ENCODE results near the gene ACTR5.

- TF ChIP-seq CTCF (IDR thresholded peaks at IDR 0.05; ENCODE audit: low read depth, low read length, missing input control) (no peak), YY1 (IDR thresholded peaks at IDR 0.05) (no peak), HNF4G (IDR thresholded peaks at IDR 0.05) (no peak), MAX (IDR thresholded peaks at IDR 0.05) (no peak), RXRA (IDR thresholded peaks at IDR 0.05) (no peak), TAF1 (conservative IDR thresholded peaks at IDR 0.05) (no peak), GABPA (IDR thresholded peaks at IDR 0.05 in 1 of 2, conservative IDR thresholded peaks at IDR 0.05 in 1 of 2) (no peak), JUND (IDR thresholded peaks at IDR 0.05) (no peak), RAD21 (IDR thresholded peaks at IDR 0.05) (no peak), ATF3 (IDR thresholded peaks at IDR 0.05) (no peak), SP1 (IDR thresholded peaks at IDR 0.05) (no peak), ZBTB33 (IDR thresholded peaks at IDR 0.05) (no peak)
Observed at GRCh38 chr20:38737887-38738286, 10.4 kb upstream of the ACTR5 start.

Data from liver (tissue), 3 donors.